GM23338 (cell line): ENCODE measurements around the gene C4BPA.

Experiments used
- CREB1 ChIP-seq: fragments of 250-450 bp; sonication (Bioruptor Pico); IDR thresholded peaks from 2 replicates; pipeline ENCODE4 v1.5.0; 2020; ENCODE audit warnings: low read depth, mild to moderate bottlenecking, moderate library complexity
- CTCF ChIP-seq, 2 experiments: fragments of 200-600 bp in 1 of 2; sonication (generic) in 1 of 2; conservative IDR thresholded peaks; 2 replicates each; pipeline versions ENCODE4 v1.5.1 to v1.6.1; 2016 to 2017; ENCODE audit warnings: antibody characterized with exemption in 2 of 2, low read depth in 2 of 2, mild to moderate bottlenecking in 2 of 2, moderate library complexity in 1 of 2
- ETS1 ChIP-seq: IDR thresholded peaks from 2 replicates; pipeline ENCODE4 v1.6.1; 2016; ENCODE audit warnings: antibody characterized with exemption
- EZH2 ChIP-seq: fragments of 200-600 bp; sonication (generic); IDR thresholded peaks from one replicate; pipeline ENCODE4 v1.8.0; 2017; ENCODE audit warnings: antibody characterized with exemption, mild to moderate bottlenecking, low read depth; ENCODE audit not compliant: unreplicated experiment
- EZH2phosphoT487 ChIP-seq: fragments of 200-600 bp; sonication (generic); IDR thresholded peaks from one replicate; pipeline ENCODE4 v1.8.1; 2018; ENCODE audit warnings: antibody characterized with exemption; ENCODE audit not compliant: unreplicated experiment
- JUNB ChIP-seq: IDR thresholded peaks from one replicate; pipeline ENCODE4 v1.6.1; 2016; ENCODE audit warnings: antibody characterized with exemption; ENCODE audit not compliant: unreplicated experiment
- POLR2AphosphoS5 ChIP-seq: IDR thresholded peaks from 2 replicates; pipeline ENCODE4 v1.6.1; 2016; ENCODE audit warnings: antibody characterized with exemption, low read depth
- REST ChIP-seq: IDR thresholded peaks from one replicate; pipeline ENCODE4 v1.6.1; 2018; ENCODE audit warnings: antibody characterized with exemption; ENCODE audit not compliant: unreplicated experiment

- TF ChIP-seq CTCF (conservative IDR thresholded peaks at IDR 0.05; ENCODE audit: low read depth in 2 of 2) (no peak), POLR2AphosphoS5 (no peak), EZH2phosphoT487 (no peak), CREB1 (no peak), EZH2 (no peak), REST (no peak), JUNB (no peak), ETS1 (no peak)
These were observed 24.4 kb downstream of the C4BPA start for GRCh38 chr1:207128336-207128921.
